Heart left ventricle (tissue), 13 donors: ENCODE results near the gene SIAE.

ENCODE experiments used
- POLR2A ChIP-seq, 2 donors: fragments of 450-650 bp; IDR thresholded peaks; one replicate each; pipeline ENCODE4 v1.6.1; 2017; ENCODE audit warnings: antibody characterized with exemption in 2 of 2, mild to moderate bottlenecking in 2 of 2, moderate library complexity in 2 of 2
- TF ChIP-seq, protein P1 (sequence below), 12 donors: fragments of 200-600 bp; sonication (generic) in 4 of 12; IDR thresholded peaks; one replicate each; pipeline versions ENCODE4 v1.5.0 to v1.8.0; 2018 to 2022; ENCODE audit warnings: antibody characterized with exemption in 12 of 12, mild to moderate bottlenecking in 5 of 12
- donor health status: ischemic (EF 13 %, LVEDD 7.1; RV severe dilation, severe dysfunction).
- donor health status: DM: no; HTN: yes; CAD: no.
- donor health status: DM: no; HTN: no; CAD: no.
- donor health status: ischemic (EF 25% LVEDD 6.9; RV normal size, moderate dysfunction).
- donor health status: ischemic (EF 25% LVEDD 5.7; RV mildly dilated, moderate dysfunction).
- donor health status: ischemic (EF 35%, LVEDD 5.7; RV mildly dilated, moderate dysfunction).
- donor health status: nonischemic (EF 11% LVEDD 7.7; RV severe dilation, severe dysfunction).
- donor health status: DM: yes; HTN: yes; CAD: no.
- donor health status: PGD.
- donor health status: ischemic (EF 29% LVEDD 5.4; RV normal size, mild dysfunction).
- donor health status: nonischemic (EF 23%, LVEDD 6.1; RV moderate dilation, normal function).

DNA sequence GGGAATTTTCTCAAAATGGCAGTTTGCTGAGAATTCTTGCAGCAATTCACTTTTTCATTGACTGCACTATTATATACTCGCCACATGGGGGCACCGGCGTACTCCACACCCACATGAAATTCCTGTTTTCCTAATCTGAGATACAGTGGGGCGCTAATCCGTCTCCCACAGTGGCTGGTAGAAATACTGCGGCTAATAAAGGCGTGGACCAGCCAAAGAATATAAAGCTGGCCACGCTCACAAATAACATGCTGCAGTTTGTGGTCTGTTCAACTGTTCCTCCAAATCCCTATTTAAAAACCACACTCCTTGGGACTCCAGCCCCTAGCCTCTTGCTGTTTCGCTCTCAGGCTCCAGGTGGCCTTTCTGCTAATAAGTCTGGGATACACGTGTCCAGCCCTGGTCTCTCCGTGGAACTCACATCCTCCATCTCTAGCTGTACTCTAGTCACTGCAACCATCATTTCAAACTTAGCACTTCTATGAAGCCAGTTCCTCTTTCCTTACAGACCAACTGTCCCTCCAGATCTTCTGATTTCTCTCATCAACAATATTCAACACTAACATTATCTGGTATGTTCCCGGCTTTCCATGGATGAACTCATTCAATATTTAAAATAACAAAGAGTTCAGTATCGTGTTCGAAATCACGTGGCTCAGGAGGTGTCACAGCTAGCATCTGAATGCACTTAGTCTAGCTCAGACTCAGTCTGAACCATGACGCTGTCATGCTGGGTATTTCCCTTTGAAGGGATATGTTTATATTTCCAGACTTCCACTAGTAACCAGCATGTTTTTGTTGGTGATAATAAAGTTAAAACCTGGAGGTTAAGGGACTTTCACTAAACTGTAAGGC is 28.9 kb downstream of the SIAE start:
- TF ChIP-seq, protein P1, sequence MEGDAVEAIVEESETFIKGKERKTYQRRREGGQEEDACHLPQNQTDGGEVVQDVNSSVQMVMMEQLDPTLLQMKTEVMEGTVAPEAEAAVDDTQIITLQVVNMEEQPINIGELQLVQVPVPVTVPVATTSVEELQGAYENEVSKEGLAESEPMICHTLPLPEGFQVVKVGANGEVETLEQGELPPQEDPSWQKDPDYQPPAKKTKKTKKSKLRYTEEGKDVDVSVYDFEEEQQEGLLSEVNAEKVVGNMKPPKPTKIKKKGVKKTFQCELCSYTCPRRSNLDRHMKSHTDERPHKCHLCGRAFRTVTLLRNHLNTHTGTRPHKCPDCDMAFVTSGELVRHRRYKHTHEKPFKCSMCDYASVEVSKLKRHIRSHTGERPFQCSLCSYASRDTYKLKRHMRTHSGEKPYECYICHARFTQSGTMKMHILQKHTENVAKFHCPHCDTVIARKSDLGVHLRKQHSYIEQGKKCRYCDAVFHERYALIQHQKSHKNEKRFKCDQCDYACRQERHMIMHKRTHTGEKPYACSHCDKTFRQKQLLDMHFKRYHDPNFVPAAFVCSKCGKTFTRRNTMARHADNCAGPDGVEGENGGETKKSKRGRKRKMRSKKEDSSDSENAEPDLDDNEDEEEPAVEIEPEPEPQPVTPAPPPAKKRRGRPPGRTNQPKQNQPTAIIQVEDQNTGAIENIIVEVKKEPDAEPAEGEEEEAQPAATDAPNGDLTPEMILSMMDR (IDR thresholded peaks at IDR 0.05) = peak; percentile 65 to 88 (median 81)
- no peak for TF ChIP-seq POLR2A (IDR thresholded peaks at IDR 0.05)
